Raji (cell line): ENCODE results near the gene SOCS7.

Source experiments
- POLR2A ChIP-seq: IDR thresholded peaks from 2 replicates; pipeline ENCODE4 v1.6.1; 2011; ENCODE audit warnings: low read depth, low read length, control low read depth; ENCODE audit not compliant: insufficient read depth

The SOCS7 gene

DNA sequence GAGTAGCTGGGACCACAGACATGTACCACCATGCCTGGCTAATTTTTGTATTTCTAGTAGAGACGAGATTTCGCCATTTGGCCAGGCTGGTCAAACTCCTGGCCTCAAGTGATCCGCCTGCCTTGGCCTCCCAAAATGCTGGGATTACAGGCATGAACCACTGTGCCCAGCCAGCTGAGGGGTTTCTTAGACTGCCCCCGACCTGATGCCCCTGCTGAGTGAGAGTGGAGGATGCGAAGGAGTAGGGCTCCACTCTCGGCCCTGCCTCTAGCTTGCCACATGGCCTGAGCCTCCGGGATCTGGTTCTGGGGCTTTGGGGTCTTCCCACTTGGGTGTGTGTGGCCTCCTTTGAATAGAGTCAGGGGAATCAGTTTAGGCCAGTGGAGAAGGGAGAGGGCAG is 18.9 kb upstream of the SOCS7 start:
- TF ChIP-seq POLR2A, result no peak

- no peak for TF ChIP-seq POLR2A
These were observed 17.9 kb upstream of the SOCS7 start for GRCh38 chr17:38333635-38334295.

GRCh38 chr17:38334480-38335364 is 16.9 kb upstream of the SOCS7 start:
- no peak for TF ChIP-seq POLR2A

GRCh38 chr17:38336838-38337237 is 14.8 kb upstream of the SOCS7 start:
- no peak for TF ChIP-seq POLR2A

DNA sequence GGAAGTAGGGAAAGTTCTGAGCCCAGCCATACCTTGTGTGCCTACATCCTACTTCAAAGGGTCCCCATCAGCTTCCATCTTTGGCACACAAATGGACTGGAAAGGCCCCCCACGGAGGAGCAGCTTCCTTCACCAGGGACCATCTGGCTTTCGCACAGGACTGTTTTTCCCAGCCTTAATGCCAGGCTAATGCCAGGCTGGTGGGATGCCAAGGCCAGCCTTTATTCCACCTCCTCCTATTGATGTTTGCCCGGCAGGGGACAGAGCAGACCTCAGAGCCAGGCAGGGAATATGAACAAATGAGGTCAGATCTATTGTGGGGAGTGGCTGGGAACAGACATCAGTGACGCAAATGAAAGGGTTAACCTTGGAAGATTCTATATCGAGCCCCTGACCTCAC is 13.6 kb upstream of the SOCS7 start:
- no peak for TF ChIP-seq POLR2A

DNA sequence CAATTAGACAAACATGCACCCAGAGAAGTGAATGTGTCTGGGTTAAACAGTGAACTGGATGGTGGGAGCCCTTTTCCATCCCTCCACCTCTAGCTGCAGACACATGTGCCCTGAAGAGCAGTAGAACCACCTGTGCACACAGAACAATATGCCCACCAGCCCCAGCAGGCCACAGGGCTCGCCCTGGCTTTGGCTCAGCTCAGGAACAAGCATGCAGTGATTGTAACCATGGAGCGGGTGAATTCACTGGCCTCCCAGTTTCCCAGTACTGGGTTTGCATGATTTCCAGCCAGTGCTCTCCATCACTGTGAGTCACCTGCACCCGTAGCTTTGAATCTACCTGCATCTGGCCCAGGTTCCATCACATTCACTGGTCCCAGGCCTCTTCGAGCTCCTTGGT is 13.1 kb upstream of the SOCS7 start:
- TF ChIP-seq POLR2A, result no peak

DNA sequence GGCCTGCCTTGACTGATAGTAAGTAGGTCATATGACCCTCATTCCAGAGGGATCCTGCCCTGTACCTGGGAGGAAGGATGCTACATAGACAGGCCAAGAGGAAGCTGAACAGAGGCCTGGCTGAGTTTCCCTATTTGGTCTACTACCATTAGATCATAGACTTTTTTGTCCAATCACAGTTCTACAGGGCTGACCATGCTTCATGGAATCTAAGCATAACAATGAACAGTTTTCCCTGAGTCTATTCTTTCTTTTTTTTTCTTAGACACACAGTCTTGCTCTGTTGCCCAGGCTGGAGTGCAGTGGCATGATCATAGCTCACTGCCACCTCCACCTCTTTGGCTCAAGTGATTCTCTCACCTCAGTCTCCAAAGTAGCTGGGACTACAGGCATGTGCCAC is 11.8 kb upstream of the SOCS7 start:
- no peak for TF ChIP-seq POLR2A

DNA sequence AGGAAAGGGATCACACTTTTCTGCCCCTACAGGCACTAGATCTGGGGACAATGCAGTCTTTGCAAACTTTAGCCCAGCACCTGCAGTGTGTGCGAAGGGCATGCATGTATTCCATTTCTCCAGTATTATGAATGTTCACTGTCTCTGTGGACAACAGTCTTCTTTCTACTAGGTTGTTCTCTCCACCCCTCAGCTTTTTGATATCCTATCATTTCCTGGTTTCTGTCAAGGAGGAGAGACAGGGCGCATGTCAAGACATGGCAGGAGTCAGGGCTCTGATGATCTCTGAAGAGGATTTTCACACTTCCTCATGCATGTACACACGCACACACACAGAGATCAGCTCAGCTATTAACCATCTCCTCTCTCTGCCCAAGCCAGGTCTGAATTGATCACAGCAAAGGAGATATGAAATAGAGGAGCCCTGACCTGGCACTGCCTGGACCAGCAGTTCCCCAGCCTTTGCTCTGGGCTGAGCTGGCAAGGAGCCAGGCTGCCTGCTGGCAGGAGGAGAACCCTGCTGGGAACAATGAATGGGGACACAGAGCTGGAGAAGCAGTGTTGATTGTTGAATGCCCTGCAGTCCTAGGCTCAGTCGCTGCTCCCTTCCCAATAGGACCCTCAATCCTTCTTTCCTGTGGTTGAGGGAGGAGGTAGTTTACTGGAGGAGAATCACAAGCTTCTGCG is 10.5 kb upstream of the SOCS7 start:
- TF ChIP-seq POLR2A, result no peak

DNA sequence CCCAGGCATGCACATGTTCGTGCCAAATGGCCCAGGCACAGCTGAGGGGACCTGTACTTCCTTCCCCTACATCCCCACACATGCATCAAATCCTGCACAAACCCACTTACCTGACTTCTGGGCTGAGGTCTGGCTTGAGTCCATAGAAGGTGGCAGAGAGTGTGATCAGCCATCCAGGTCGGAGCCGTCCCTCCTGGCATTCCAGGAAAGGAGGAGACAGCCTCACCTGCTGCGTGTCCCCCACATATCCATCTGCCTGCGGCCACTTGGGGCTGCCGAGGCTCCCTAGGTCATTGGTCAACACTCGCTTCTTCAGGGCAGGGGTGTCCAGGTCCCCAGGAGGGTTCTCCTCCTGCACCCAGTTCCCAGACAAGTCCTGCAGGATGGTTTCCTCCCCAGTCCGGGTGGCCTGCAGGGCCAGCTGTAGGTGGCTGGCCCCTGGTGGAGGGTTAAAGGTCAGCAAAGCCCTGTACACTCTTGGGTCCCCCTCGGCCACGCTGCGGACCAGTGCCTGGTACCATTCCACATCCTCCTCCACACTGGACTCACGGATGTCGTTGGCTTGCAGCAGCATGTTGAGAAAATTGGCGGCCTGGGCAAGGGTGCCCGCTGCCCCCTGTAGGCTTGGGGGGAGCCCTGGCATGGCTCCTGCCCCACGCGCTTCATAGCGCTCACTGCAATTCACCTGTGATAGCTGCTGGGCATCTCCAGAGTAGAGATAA is 8.6 kb upstream of the SOCS7 start:
- TF ChIP-seq POLR2A, result no peak

DNA sequence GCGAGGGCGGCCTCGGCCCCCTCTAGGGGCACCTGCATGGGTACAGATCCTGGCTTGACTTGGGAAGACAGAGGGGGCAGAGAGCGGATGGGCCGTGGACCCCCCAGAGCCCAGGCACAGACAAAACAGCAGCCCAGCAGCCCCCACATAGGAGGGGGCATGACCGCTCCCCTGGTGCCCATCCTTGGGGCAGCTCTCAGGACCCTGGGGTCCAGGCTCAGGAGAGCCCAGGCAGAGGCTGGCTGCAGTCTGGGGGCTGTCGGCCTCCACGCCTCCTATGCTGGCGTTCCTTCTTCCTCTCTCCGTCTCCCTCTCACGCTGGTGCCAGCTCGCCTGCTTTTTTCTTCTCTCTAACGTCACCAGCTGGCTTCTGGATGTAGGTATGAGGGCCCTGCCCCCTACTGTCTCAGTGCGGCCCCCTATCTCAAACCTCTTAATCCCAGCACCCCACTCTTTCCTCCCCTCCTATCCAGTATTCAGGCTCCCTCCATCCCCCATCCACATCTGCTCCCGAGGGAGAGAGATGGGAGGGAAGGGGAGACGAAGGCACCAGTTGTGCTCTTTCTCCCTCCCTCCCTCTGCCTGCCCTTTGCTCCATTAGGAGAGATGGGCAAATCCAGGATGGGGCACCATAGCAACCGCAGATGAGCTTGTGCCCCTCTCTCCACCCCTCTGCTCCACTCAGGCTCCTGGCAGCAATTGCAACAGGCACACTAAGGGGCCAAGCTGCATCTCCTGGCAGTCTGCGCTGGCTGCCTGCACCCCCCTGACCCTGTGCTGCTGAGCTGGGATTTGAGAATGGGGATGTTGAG is 7.8 kb upstream of the SOCS7 start, which contains the start of gene GPR179:
GPR179 (minus strand) TSS at position 349 of the 812 bp plus-strand sequence; CDS start at position 182, 167 bp downstream.
- no peak for TF ChIP-seq POLR2A

DNA sequence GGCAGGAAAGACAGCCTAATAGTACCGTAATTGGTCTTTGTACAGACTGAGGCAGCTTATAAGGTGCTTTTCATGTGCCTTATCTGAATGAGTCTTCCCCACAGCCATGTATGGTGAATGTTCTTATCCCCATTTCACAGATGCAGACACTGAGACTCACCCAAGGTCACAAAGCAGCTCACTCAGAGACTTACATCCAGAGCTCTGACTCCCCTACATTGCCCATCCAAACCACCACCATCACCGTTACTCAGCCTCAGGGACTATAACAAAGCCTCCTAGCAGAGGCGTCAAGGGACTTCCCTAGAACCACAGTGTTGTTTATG is 7.3 kb upstream of the SOCS7 start:
- no peak for TF ChIP-seq POLR2A

- TF ChIP-seq POLR2A, result no peak
These were observed 5.9 kb upstream of the SOCS7 start for GRCh38 chr17:38345743-38346142.

GRCh38 chr17:38349097-38349730 is 2.4 kb upstream of the SOCS7 start:
- TF ChIP-seq POLR2A, result 0 out of 2 replicates have a peak, but pooled peaks have one; percentile 23

- no peak for TF ChIP-seq POLR2A
These were observed 1.6 kb upstream of the SOCS7 start for GRCh38 chr17:38350035-38350434.
